IPS-15b (cell line): ENCODE measurements around the gene TST.
A peak's percentile ranks its signal among the peaks of the same experiment; 100 is the strongest.

Experiments
- H3K27me3 ChIP-seq: one replicate; pipeline ENCODE4 v1.6.1; 2013; ENCODE audit warnings: low read length; ENCODE audit not compliant: control insufficient read depth, insufficient read depth
- H3K36me3 ChIP-seq: one replicate; pipeline ENCODE4 v1.6.1; 2013; ENCODE audit warnings: low read length; ENCODE audit not compliant: control insufficient read depth, insufficient read depth
- H3K4me1 ChIP-seq: one replicate; pipeline ENCODE4 v1.6.1; 2013; ENCODE audit warnings: mild to moderate bottlenecking, low read length; ENCODE audit not compliant: control insufficient read depth, insufficient read depth
- H3K4me3 ChIP-seq: one replicate; pipeline ENCODE4 v1.5.1; 2013; ENCODE audit warnings: low read depth, low read length
- H3K9ac ChIP-seq: one replicate; pipeline ENCODE4 v1.6.1; 2013; ENCODE audit warnings: low read depth, mild to moderate bottlenecking, low read length
- H3K9me3 ChIP-seq: one replicate; pipeline ENCODE4 v1.6.1; 2013; ENCODE audit warnings: mild to moderate bottlenecking, low read length; ENCODE audit not compliant: control insufficient read depth, insufficient read depth

Gene TST

DNA sequence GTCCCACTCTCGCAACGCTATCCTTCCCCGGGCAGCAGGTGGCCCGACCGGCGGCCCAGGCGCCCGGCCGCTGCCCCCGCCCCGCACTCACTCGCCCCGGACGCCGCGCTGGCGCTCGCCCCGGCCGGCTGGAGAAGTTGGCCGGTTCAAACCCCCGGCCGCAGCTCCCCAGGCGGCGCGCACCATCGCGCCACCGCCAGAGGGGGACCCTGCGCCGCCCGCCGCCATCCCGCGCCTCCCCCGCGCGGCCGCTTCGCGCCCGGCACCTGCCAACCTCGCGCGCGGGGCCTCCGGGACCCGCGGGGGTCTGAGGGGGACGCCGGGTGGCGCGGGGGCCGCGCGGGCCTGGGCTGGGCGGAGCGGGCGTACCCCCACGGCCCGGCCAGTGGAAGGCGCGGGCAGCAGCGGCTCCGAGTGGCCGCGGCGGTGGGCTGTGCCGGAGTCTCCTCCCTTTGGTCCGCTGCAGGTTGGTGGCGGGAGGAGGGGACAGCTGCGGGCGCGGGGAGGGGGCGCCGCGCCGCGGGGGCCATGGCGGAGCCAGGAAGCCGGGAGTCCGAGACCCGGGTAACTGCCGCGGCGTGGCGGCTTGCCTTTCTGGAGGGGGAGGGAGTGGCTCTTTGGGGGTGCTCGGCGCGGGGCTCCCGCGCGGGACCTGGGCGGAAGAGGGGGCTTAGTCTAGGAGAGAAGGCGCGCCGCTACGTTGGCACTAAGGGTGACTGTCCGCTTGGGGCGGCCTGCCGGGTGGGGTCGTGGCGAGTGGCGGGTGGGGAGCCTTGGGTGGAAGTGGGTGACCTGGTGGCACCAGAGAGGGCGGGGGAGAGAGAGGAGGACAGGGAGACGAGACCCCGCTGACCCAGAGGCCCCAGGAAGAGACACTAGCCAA lies at the start of gene TST, which contains the start of gene MPST:
TSS of gene TST (minus strand) at position 139 of the 883 bp plus-strand sequence. CDS start 715 bp downstream, outside the sequence.
TSS of gene MPST (plus strand) at position 434 of the 883 bp plus-strand sequence. CDS start at position 529, 95 bp downstream.
- Histone ChIP-seq H3K4me3 (peak within 1 kb of the TSS; percentile 68), H3K36me3 (peaks cover 9% of the 10 kb centered on the region), H3K9ac (peak within 1 kb of the TSS; percentile 79), H3K4me1 (no peaks in the 10 kb centered on the region), H3K27me3 (no peaks in the 10 kb centered on the region), H3K9me3 (no peaks in the 10 kb centered on the region)

DNA sequence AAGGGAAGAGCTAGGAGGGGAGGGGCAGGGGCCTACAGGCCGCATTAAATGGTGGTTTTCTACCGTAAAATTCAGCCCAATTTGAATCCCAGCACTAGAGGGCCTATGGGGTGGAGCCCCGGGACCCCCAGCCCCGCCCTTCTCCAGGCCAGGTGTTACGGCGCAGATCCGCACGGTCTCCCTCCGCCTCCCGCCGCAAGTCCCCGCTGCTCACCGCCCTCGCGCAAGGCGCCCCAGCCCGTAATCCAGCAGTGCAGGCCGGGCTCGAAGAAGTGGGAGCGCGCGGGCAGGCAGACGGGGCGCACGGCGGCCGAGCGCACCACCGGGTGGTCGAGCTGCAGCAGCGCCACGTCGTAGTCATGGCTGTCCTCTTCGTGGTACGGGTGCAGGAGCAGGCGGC lies 49.6 kb upstream of the TST start:
- H3K9ac ChIP-seq, result peak overlapping the region; percentile 12
- H3K4me3 ChIP-seq, result peak overlapping the region; percentile 35
- no peaks in the 10 kb centered on the region for H3K9me3 ChIP-seq
- peaks cover 2% of the 10 kb centered on the region for H3K36me3 ChIP-seq
- peaks cover 4% of the 10 kb centered on the region for H3K4me1 ChIP-seq
- peaks cover 28% of the 10 kb centered on the region for H3K27me3 ChIP-seq

DNA sequence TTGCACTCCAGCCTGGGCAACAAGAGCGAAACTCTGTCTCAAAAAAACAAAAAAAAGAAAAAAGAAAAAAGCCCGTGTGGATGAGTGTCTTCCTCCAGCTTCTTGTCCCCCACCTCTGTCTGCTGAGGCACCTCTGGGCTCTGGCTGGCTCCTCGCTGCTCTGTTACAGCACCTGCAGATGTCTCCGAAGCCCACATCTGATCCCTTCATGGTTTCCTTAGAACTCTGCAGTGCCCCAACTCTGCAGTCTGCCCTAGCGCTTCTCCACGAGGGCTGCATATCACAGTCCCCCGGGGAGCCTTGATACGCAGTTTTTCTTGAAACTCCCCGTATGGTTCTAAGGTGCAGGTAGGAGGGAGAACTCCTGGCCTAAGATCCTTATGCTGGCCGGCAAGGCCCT lies 48.2 kb upstream of the TST start:
- Histone ChIP-seq H3K36me3 (peaks cover 2% of the 10 kb centered on the region), H3K4me1 (peaks cover 6% of the 10 kb centered on the region), H3K4me3 (no peak overlapping the region), H3K9ac (no peak overlapping the region), H3K9me3 (no peaks in the 10 kb centered on the region), H3K27me3 (peaks cover 28% of the 10 kb centered on the region)

DNA sequence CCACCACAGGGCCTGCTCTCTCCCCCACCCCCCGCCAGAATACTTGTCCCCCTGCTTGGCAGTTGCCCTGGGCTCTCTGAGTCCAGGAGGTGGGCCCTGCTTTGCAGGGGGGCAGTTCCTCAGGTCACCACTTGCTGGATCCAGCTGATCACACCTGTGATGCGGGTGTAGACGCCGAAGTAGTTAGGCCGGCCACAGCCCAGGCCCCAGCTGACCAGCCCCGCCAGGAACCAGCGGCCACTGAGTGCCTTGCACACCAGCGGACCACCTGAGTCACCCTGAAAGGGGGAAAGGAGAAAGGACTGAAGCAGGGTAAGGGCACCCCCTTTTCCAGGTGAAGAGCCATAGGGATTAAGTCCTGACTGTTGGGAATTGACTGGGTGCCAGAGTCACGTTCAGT lies 46.7 kb upstream of the TST start:
- Histone ChIP-seq H3K9ac (no peak overlapping the region), H3K27me3 (peaks cover 20% of the 10 kb centered on the region), H3K36me3 (peaks cover 6% of the 10 kb centered on the region), H3K4me3 (no peak overlapping the region), H3K9me3 (no peaks in the 10 kb centered on the region), H3K4me1 (peaks cover 6% of the 10 kb centered on the region)

DNA sequence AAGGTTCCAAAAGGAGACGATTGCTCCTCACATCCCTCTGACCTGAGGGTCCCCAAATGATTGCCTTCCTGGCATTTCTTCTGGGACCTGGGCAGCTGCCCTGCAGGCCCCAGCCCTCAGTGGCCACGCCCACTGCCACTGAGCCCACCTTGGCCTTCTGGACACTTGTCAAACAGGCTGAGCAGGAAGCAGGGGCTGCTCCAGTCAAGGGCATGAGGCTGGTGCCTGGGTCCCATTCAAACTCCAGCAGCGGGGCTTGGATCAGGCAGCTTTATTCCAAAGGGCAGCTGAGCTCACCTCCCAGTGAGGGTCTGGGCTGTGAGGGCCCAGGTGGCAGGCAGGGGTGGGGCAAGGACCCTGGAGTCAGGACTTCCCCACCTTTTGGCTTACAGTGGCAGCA lies 45.9 kb upstream of the TST start:
- peaks cover 6% of the 10 kb centered on the region for H3K4me1 ChIP-seq
- H3K4me3 ChIP-seq, result no peak overlapping the region
- no peak overlapping the region for H3K9ac ChIP-seq
- H3K27me3 ChIP-seq, result peaks cover 15% of the 10 kb centered on the region
- no peaks in the 10 kb centered on the region for H3K9me3 ChIP-seq
- H3K36me3 ChIP-seq, result peaks cover 7% of the 10 kb centered on the region

DNA sequence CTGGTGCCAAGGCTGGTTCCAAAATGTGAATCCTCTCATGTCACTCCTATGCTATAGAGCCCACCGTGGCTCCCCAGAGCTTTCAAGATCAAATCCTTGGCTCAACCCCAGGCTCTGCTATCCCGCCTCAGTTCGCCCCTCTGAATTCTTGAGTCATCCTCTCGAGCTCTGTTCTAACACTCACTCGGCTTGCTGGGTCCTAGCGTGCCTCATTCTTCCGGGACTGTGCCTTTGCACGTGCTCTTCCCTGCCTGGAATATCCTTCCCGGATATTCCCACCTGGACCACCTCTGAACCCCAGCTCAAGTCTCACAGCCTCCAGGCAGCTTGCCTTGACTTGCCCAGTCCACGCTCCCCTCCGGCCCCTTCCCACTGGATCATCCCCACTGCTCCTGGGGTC lies 45.3 kb upstream of the TST start:
- H3K9me3 ChIP-seq, result no peaks in the 10 kb centered on the region
- H3K4me3 ChIP-seq, result no peak overlapping the region
- no peak overlapping the region for H3K9ac ChIP-seq
- peaks cover 9% of the 10 kb centered on the region for H3K27me3 ChIP-seq
- peaks cover 6% of the 10 kb centered on the region for H3K4me1 ChIP-seq
- peaks cover 11% of the 10 kb centered on the region for H3K36me3 ChIP-seq

DNA sequence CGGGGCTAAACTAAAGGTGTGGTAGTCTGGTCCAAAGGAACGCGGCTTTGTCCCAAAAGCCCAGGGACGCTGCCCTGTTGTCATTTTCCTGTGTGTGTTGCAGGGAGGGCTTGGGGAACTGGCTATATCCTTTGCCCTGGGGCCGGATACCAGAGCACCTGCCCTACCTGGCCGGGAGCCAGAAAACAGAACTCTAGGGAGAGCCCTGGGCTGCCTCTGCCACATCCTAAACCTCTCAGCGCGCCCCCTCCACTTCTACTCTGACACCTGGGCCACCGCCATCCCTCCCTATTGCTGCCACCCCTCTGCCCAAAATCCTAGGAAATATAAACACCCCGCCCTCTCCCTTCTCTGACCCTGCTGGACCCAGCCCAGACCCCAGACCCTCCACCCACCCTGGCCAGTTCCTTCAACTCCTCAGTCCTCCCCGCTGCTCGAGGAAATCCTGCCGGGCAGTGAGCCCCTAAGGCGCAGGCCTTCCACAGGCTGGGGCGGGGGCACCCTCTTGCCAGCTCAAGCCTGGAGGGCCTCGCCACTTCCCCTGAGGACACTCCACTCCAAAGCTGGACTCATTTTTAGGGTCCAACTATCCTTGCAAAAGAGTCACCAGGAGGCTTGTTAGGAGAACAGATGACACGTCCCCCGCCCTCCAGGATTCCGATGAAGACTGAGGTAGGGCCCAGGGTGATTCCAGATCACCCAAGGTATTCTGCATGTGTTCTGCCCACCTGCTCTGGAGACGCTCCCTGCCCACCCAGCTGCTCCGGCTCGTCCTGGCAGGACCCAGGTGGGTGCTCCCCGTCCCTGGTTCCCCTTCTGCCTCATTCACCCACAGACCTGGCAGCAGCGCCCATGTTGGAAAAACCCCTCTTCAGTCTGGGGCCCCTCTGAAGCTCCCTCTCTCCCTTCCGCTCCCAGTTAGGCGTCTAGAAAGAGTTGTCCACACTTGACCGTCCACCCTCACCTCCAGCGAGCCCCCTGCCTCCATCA lies 44.5 kb upstream of the TST start:
- Histone ChIP-seq H3K27me3 (peaks cover 6% of the 10 kb centered on the region), H3K9me3 (no peaks in the 10 kb centered on the region), H3K9ac (no peak overlapping the region), H3K4me1 (peaks cover 6% of the 10 kb centered on the region), H3K36me3 (peaks cover 17% of the 10 kb centered on the region), H3K4me3 (no peak overlapping the region)

DNA sequence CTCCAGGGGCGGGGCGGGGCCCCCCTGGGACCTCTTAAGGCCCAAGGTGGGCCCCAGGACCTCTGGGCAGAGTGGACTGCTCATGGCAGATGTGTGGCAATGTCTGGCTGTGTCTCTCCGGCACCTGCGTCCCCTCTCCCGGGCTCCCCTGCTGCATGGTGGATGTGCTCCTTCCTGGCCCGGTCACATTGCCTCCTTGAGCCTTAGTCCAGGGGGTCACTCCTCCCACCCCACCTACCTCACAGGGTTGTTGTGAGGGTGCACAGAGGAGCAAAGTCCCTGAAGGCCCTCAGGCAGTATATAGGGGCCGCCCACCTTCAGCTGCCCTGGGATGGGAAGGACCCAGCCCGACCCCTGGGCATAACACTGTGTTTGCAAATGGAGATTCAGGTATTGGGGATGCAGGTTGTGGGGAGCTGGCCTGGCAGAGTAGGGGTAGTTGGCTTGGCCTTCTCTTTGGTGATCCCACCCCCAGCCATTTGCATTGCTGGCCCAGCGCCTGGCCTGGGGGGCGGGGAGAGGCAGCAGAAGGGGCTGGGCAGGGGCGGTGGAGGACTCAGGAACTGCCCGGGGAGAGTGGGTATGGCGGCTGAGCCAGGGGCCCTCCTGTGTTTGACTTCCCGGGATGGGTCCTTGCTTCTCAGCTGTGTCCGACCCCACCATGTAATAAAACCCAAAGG lies 43.6 kb upstream of the TST start:
- Histone ChIP-seq H3K36me3 (peaks cover 25% of the 10 kb centered on the region), H3K4me1 (peaks cover 2% of the 10 kb centered on the region), H3K4me3 (no peak overlapping the region), H3K27me3 (no peaks in the 10 kb centered on the region), H3K9ac (peak overlapping the region; percentile 12), H3K9me3 (no peaks in the 10 kb centered on the region)

DNA sequence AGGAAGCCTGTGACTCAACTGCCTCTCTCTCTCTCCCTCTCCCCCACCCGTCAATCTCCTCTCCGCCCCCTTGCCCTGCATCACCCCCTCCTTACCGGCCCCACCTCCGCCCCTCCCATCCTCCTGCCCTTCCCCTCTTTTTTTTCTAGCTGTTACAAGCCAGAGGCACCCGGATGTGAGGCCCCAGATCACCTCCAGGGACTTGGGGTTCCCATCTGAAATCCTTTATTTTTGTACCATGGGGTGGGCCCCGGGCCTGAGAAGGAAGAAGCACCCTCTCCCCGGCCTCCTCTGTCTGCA lies 43.1 kb upstream of the TST start:
- Histone ChIP-seq H3K27me3 (no peaks in the 10 kb centered on the region), H3K4me3 (no peak overlapping the region), H3K4me1 (peaks cover 2% of the 10 kb centered on the region), H3K36me3 (peaks cover 30% of the 10 kb centered on the region), H3K9ac (peak overlapping the region; percentile 12), H3K9me3 (no peaks in the 10 kb centered on the region)

DNA sequence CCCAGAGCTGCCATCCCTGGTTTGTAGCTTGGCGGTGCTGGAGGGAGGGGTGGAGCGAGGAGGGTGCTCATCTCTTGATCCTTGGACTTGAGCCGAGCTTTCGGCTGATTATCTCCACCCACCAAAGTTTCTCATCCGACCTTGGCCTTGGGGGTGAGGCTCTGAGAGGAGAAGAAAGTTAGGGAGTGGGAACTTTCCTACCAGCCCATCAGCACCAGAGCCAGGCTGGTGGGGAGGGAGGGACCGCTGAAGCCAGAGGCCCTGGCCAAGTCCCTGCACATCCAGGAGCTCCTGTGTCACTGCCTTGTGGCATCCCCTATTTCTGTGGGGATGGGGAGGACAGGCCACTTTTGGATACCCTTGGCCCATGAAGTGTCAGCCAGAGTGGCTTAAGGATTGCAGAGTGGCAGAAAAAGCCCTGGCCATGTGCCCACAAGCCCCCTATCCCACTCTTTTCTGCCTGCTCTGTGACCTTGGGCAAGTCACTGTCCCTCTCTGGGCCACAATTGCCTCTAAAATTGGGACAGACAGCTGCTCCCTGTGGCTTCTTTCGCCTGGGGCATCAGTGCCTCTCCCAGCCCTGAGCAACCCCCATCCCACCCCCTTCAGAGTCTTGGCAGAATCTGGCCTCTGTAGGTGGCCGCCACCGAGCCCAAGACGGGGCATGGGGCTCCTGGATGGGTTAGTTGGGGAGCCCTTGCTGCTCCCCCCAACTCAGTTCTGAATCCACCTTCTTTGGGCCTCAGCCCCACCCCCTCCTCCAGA lies 42.5 kb upstream of the TST start:
- Histone ChIP-seq H3K9ac (no peak overlapping the region), H3K9me3 (no peaks in the 10 kb centered on the region)

More for the DNA sequence above, 42.5 kb upstream of the TST start:
- Histone ChIP-seq H3K36me3 (peaks cover 33% of the 10 kb centered on the region), H3K4me3 (no peak overlapping the region), H3K4me1 (peaks cover 2% of the 10 kb centered on the region), H3K27me3 (no peaks in the 10 kb centered on the region)
